NCI-H1105 (cell line): ENCODE data around the gene SYT2.
"Not testable (repeated sequence)": the region's sequence is repeated elsewhere in the genome, so short reads cannot be mapped to it uniquely, and the experiment has no call there.

Source experiments
- DNase-seq: peaks from one replicate; lab custom pipeline; 2025; lab: John Stamatoyannopoulos, UW

SYT2 gene

GRCh38 chr1:202642619-202643291, 67.5 kb downstream of the SYT2 start:
- no peak for DNase-seq

GRCh38 chr1:202642212-202642611, 68.0 kb downstream of the SYT2 start:
- DNase-seq: no peak

- no peak for DNase-seq
Measured at GRCh38 chr1:202639500-202639899, 70.8 kb downstream of the SYT2 start.

GRCh38 chr1:202638701-202639305, 71.5 kb downstream of the SYT2 start:
- DNase-seq: not testable (repeated sequence)

GRCh38 chr1:202638019-202638700, 72.1 kb downstream of the SYT2 start:
- DNase-seq: no peak

GRCh38 chr1:202637321-202638018, 72.8 kb downstream of the SYT2 start:
- DNase-seq: not testable (repeated sequence)

- not testable (repeated sequence) for DNase-seq
Measured at GRCh38 chr1:202636171-202636570, 74.1 kb downstream of the SYT2 start.

GRCh38 chr1:202632241-202632640, 78.0 kb downstream of the SYT2 start:
- no peak for DNase-seq

GRCh38 chr1:202631076-202631923, 79.0 kb downstream of the SYT2 start:
- DNase-seq: no peak

- no peak for DNase-seq
Measured at GRCh38 chr1:202630541-202630940, 79.7 kb downstream of the SYT2 start.

GRCh38 chr1:202630096-202630495, 80.2 kb downstream of the SYT2 start:
- DNase-seq: not testable (repeated sequence)

GRCh38 chr1:202629257-202629811, 80.9 kb downstream of the SYT2 start:
- DNase-seq: not testable (repeated sequence)

- DNase-seq: no peak
Measured at GRCh38 chr1:202628646-202629215, 81.5 kb downstream of the SYT2 start.

- no peak for DNase-seq
Measured at GRCh38 chr1:202627841-202628565, 82.3 kb downstream of the SYT2 start.

GRCh38 chr1:202627036-202627435, 83.2 kb downstream of the SYT2 start:
- not testable (repeated sequence) for DNase-seq

GRCh38 chr1:202625416-202626360, 84.6 kb downstream of the SYT2 start:
- DNase-seq: no peak

GRCh38 chr1:202624781-202625108, 85.5 kb downstream of the SYT2 start:
- DNase-seq: no peak

GRCh38 chr1:202624088-202624780, 86.0 kb downstream of the SYT2 start:
- no peak for DNase-seq

- not testable (repeated sequence) for DNase-seq
Measured at GRCh38 chr1:202623476-202623875, 86.8 kb downstream of the SYT2 start.
